ENCODE results near the gene EXOC6B.
"Not testable (repeated sequence)": the region's sequence is repeated elsewhere in the genome, so short reads cannot be mapped to it uniquely, and the experiment has no call there.

Gene EXOC6B

DNA sequence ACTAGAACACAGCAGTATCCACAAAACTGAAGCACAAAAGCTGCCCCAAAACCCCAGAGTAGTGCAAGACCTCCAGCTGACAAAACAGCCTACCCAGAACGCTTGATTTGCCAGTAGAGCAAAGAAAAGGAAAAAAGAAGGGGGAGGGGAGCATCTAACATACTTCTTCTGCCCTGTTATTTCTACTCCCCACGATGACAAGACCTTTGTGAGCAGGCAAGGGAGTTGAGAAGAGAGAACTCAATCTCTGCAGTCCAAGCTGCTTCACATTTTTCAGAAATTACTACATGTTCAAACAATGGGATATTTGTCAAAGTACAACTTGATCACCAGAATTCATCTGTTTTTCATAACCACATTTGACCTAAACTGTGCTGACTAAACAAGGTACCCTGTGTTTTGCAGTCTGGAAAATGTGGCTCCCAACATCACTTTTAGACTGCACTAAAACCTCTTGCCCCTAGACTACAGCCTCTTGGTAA is 286.7 kb downstream of the EXOC6B start:
- TF ChIP-seq CTCF (conservative IDR thresholded peaks at IDR 0.05; ENCODE audit: low read length), result no peak
- no peak overlapping the region for H3K4me3 ChIP-seq (ENCODE audit: low read length)
- peak; percentile 88 for DNase-seq (ENCODE audit: low read depth)

DNA sequence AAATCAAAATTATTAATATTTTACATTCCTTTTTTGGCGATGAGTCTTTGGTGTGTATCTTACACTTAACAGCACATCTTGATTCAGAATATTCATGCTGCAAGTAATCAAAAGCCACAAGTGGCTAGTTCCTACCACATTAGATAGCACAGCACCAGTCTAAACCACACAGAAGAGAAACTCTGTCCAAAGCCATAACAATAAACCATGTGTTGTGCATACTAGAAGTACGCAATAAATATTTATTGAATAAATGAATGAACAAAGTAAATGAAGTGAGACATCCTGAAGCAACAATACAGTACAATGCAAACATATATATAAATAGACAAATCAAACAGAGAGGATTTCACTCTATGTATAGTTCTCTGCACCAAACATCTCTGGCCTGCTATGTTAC is 287.3 kb downstream of the EXOC6B start:
- no peak for TF ChIP-seq CTCF (conservative IDR thresholded peaks at IDR 0.05; ENCODE audit: low read length)
- peak; percentile 27 for DNase-seq (ENCODE audit: low read depth)
- no peak overlapping the region for H3K4me3 ChIP-seq (ENCODE audit: low read length)

DNA sequence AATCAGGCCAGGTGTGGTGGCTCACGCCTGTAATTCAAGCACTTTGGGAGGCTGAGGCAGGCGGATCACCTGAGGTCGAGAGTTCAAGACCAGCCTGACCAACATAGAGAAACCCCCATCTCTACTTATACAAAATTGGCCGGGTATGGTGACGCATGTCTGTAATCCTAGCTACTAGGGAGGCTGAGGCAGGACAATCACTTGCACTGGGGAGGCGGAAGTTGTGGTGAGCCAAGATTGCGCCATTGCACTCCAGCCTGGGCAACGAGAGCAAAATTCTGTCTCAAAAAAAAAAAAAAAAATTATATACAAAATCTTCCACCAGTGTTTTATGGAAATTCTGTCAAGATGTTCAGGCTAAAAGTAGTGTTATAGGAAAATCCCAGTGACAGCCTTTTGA is 290.2 kb downstream of the EXOC6B start:
- not testable (repeated sequence) for DNase-seq (ENCODE audit: low read depth)

DNA sequence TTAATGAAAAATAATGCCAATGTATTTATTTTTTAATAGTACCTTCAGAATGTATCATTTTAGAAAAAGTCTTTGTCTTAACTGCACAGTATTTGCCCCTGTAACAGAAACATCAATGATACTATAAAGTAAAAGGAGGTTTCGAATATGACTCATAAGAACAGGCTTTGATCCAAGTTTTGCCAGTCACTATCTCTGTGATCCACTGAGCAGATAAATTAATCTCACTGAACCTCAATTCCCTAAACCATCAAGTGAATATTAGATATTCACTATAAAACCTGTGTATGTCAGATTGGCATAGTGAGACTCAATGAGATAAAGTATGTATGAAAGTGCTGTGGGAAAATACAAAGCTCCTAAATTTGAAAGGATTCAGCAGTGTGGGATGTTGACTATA is 292.1 kb downstream of the EXOC6B start:
- TF ChIP-seq CTCF (conservative IDR thresholded peaks at IDR 0.05; ENCODE audit: low read length), result no peak
- no peak overlapping the region for H3K4me3 ChIP-seq (ENCODE audit: low read length)
- peak; percentile 11 for DNase-seq (ENCODE audit: low read depth)

More for the DNA sequence above, 290.2 kb downstream of the EXOC6B start:
- H3K4me3 ChIP-seq (ENCODE audit: low read length), result not testable (repeated sequence)

DNA sequence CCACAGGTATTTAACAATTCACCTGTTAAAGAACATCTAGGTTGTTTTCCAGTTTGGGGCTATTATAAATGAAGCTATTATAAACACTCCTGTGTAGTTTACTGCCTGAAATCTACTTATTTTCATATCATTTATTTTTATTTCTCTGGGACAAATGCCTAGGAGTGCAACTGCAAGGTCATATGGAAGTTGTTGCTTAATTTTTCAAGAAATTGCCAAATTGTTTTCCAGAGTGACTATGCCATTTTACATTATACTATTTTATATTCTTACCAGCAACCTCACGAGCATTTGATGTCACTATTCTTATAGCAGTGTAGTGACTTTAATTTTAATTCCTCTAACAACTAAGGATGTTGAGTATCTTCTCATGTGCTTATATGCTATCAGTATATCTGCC is 298.4 kb downstream of the EXOC6B start:
- no peak for TF ChIP-seq CTCF (conservative IDR thresholded peaks at IDR 0.05; ENCODE audit: low read length)

GRCh38 chr2:72526623-72527022 is 299.2 kb downstream of the EXOC6B start:
- TF ChIP-seq CTCF (conservative IDR thresholded peaks at IDR 0.05; ENCODE audit: low read length), result no peak
- no peak for DNase-seq (ENCODE audit: low read depth)
- H3K4me3 ChIP-seq (ENCODE audit: low read length), result no peak overlapping the region

More for the DNA sequence above, 298.4 kb downstream of the EXOC6B start:
- H3K4me3 ChIP-seq (ENCODE audit: low read length), result no peak overlapping the region
- DNase-seq (ENCODE audit: low read depth), result peak; percentile 4

DNA sequence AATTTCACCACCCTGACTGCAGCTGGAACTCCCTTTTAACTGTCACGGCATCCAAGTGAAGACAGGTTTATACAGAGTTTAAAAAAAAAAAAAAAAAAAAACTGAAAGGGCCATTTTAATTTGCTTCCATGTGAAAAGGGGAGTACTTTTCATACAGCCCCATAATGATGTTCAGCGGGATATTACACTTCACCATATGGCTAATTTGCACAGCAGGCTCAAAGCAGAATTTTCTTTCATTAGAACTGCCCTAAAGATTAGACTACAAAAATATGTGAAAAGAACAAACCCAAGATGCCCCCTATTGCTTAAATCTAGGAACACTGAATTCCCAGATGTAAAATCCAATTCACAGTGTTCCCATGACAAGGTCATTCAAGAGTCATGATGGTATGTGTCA is 301.8 kb downstream of the EXOC6B start:
- no peak overlapping the region for H3K4me3 ChIP-seq (ENCODE audit: low read length)
- TF ChIP-seq CTCF (conservative IDR thresholded peaks at IDR 0.05; ENCODE audit: low read length), result no peak
- no peak for DNase-seq (ENCODE audit: low read depth)

GRCh38 chr2:72515696-72516095 is 310.1 kb downstream of the EXOC6B start:
- DNase-seq (ENCODE audit: low read depth), result peak; percentile 13
- TF ChIP-seq CTCF (conservative IDR thresholded peaks at IDR 0.05; ENCODE audit: low read length), result no peak
- no peak overlapping the region for H3K4me3 ChIP-seq (ENCODE audit: low read length)

All from AG10803 (cell line).